Measurements from ENCODE around the gene ASL.

The ASL gene

GRCh38 chr7:66138994-66139752 is 63.6 kb downstream of the ASL start:
- no peaks in the 10 kb centered on the region for H3K4me1 ChIP-seq (ENCODE audit: control extremely low read depth in 1 of 4, control insufficient read depth in 4 of 4, insufficient read depth in 4 of 4, low read length in 3 of 4)
- H3K36me3 ChIP-seq (ENCODE audit: control insufficient read depth in 4 of 4, insufficient read depth in 4 of 4, low read length in 3 of 4): peaks cover 23 to 61% (median 47%) of the 10 kb centered on the region in 4 experiments
- WGBS (ENCODE audit: insufficient coverage): 95% methylated on average over 3 of the region's 8 CpGs
- CTCF ChIA-PET: interaction anchor here (0.8 to 1.5 kb wide), 3 partner anchors 10 to 63 kb away, joined by 3 read pairs; no protein-coding TSS in a partner anchor
- POLR2A ChIA-PET: interaction anchor here (0.6 kb wide), 2 partner anchors 15 to 149 kb away, joined by 3 read pairs; no protein-coding TSS in a partner anchor
- no peaks in the 10 kb centered on the region for H3K27me3 ChIP-seq (replicated peaks in 2 of 5; ENCODE audit: control insufficient read depth in 4 of 5, insufficient read depth in 5 of 5, low read length in 4 of 5)
- no peak for DNase-seq
- no peak overlapping the region for H3K4me3 ChIP-seq (ENCODE audit: control insufficient read depth in 1 of 7, extremely low read depth in 1 of 7, insufficient read depth in 4 of 7, low read depth in 2 of 7, low read length in 6 of 7)
- H3K9me3 ChIP-seq (ENCODE audit: control extremely low read depth in 1 of 5, control insufficient read depth in 4 of 5, insufficient read depth in 2 of 5, low read depth in 1 of 5, low read length in 4 of 5): no peaks in the 10 kb centered on the region
- peak overlapping the region in 1 of 2 experiments; percentile 34 for H3K27ac ChIP-seq (ENCODE audit: insufficient read depth in 1 of 2, low read depth in 1 of 2, low read length in 2 of 2, poor library complexity in 1 of 2, severe bottlenecking in 2 of 2)

GRCh38 chr7:66140924-66141323 is 65.3 kb downstream of the ASL start:
- ChIA-PET CTCF (interaction anchor here (0.8 to 1.6 kb wide), 3 partner anchors 17 to 110 kb away, joined by 3 to 4 read pairs (median 4); no protein-coding TSS in a partner anchor), POLR2A (no interaction called here)
- peak; percentile 31 to 66 (median 50) for DNase-seq
- WGBS (ENCODE audit: insufficient coverage): 74% methylated on average over 3 of the region's 4 CpGs
- peaks cover 23 to 69% (median 53%) of the 10 kb centered on the region in 4 experiments for H3K36me3 ChIP-seq (ENCODE audit: control insufficient read depth in 4 of 4, insufficient read depth in 4 of 4, low read length in 3 of 4)
- no peaks in the 10 kb centered on the region for H3K4me1 ChIP-seq (ENCODE audit: control extremely low read depth in 1 of 4, control insufficient read depth in 4 of 4, insufficient read depth in 4 of 4, low read length in 3 of 4)
- no peak overlapping the region for H3K27ac ChIP-seq (ENCODE audit: insufficient read depth in 1 of 2, low read depth in 1 of 2, low read length in 2 of 2, poor library complexity in 1 of 2, severe bottlenecking in 2 of 2)
- H3K27me3 ChIP-seq (replicated peaks in 2 of 5; ENCODE audit: control insufficient read depth in 4 of 5, insufficient read depth in 5 of 5, low read length in 4 of 5): no peaks in the 10 kb centered on the region
- no peak overlapping the region for H3K4me3 ChIP-seq (ENCODE audit: control insufficient read depth in 1 of 7, extremely low read depth in 1 of 7, insufficient read depth in 4 of 7, low read depth in 2 of 7, low read length in 6 of 7)
- no peaks in the 10 kb centered on the region for H3K9me3 ChIP-seq (ENCODE audit: control extremely low read depth in 1 of 5, control insufficient read depth in 4 of 5, insufficient read depth in 2 of 5, low read depth in 1 of 5, low read length in 4 of 5)

- no peak for DNase-seq
- no peaks in the 10 kb centered on the region for H3K4me1 ChIP-seq (ENCODE audit: control extremely low read depth in 1 of 4, control insufficient read depth in 4 of 4, insufficient read depth in 4 of 4, low read length in 3 of 4)
- H3K4me3 ChIP-seq (ENCODE audit: control insufficient read depth in 1 of 7, extremely low read depth in 1 of 7, insufficient read depth in 4 of 7, low read depth in 2 of 7, low read length in 6 of 7): no peak overlapping the region
- 100% methylated on average over 3 of the region's 3 CpGs for WGBS (ENCODE audit: insufficient coverage)
- H3K27ac ChIP-seq (ENCODE audit: insufficient read depth in 1 of 2, low read depth in 1 of 2, low read length in 2 of 2, poor library complexity in 1 of 2, severe bottlenecking in 2 of 2): no peak overlapping the region
- no peaks in the 10 kb centered on the region for H3K27me3 ChIP-seq (replicated peaks in 2 of 5; ENCODE audit: control insufficient read depth in 4 of 5, insufficient read depth in 5 of 5, low read length in 4 of 5)
- POLR2A ChIA-PET: no interaction called here
- peaks cover 22 to 72% (median 60%) of the 10 kb centered on the region in 4 experiments for H3K36me3 ChIP-seq (ENCODE audit: control insufficient read depth in 4 of 4, insufficient read depth in 4 of 4, low read length in 3 of 4)
- H3K9me3 ChIP-seq (ENCODE audit: control extremely low read depth in 1 of 5, control insufficient read depth in 4 of 5, insufficient read depth in 2 of 5, low read depth in 1 of 5, low read length in 4 of 5): no peaks in the 10 kb centered on the region
- CTCF ChIA-PET: interaction anchor here (2.2 kb wide), 1 partner anchor 11 kb away, joined by 6 read pairs; no protein-coding TSS in a partner anchor
Measured at GRCh38 chr7:66142334-66142733, 66.7 kb downstream of the ASL start.

GRCh38 chr7:66142996-66143395 is 67.4 kb downstream of the ASL start:
- no peaks in the 10 kb centered on the region for H3K9me3 ChIP-seq (ENCODE audit: control extremely low read depth in 1 of 5, control insufficient read depth in 4 of 5, insufficient read depth in 2 of 5, low read depth in 1 of 5, low read length in 4 of 5)
- H3K27ac ChIP-seq (ENCODE audit: insufficient read depth in 1 of 2, low read depth in 1 of 2, low read length in 2 of 2, poor library complexity in 1 of 2, severe bottlenecking in 2 of 2): no peak overlapping the region
- ChIA-PET POLR2A (no interaction called here), CTCF (interaction anchor here (1.6 to 2.2 kb wide), 2 partner anchors 11 to 114 kb away, joined by 3 to 6 read pairs; no protein-coding TSS in a partner anchor)
- peaks cover 23 to 69% (median 63%) of the 10 kb centered on the region in 4 experiments for H3K36me3 ChIP-seq (ENCODE audit: control insufficient read depth in 4 of 4, insufficient read depth in 4 of 4, low read length in 3 of 4)
- H3K4me1 ChIP-seq (ENCODE audit: control extremely low read depth in 1 of 4, control insufficient read depth in 4 of 4, insufficient read depth in 4 of 4, low read length in 3 of 4): no peaks in the 10 kb centered on the region
- 95% methylated on average over 5 of the region's 5 CpGs for WGBS (ENCODE audit: insufficient coverage)
- no peak overlapping the region for H3K4me3 ChIP-seq (ENCODE audit: control insufficient read depth in 1 of 7, extremely low read depth in 1 of 7, insufficient read depth in 4 of 7, low read depth in 2 of 7, low read length in 6 of 7)
- no peaks in the 10 kb centered on the region for H3K27me3 ChIP-seq (replicated peaks in 2 of 5; ENCODE audit: control insufficient read depth in 4 of 5, insufficient read depth in 5 of 5, low read length in 4 of 5)
- no peak for DNase-seq
